GM23338 (cell line): Measurements from ENCODE around the gene ADPRH. TPM values are rescaled to one million over a fixed set of nuclear protein-coding genes. Genes with fewer than 3 reads are reported as not detected.

ENCODE experiments used
- ATAC-seq: fragments of 200-7000 bp; cut with Tn5 transposase; 3 replicates; pipeline ENCODE4 v1.9.1; 2020
- DNase-seq: peaks from one replicate; pipeline ENCODE4 v3.0.0-alpha.2; 2015; ENCODE audit warnings: low spot score
- H2AFZ ChIP-seq: fragments of 200-600 bp; sonication (generic); 2 replicates; pipeline ENCODE4 v1.8.0; 2016; ENCODE audit warnings: antibody characterized with exemption, mild to moderate bottlenecking, moderate library complexity
- H3F3A ChIP-seq: fragments of 200-600 bp; sonication (generic); replicated peaks from 2 replicates; pipeline ENCODE4 v1.8.0; 2017; ENCODE audit warnings: antibody characterized with exemption, mixed run types, low read depth
- H3K27ac ChIP-seq: fragments of 200-600 bp; sonication (generic); 2 replicates; pipeline ENCODE4 v1.6.1; 2016; ENCODE audit warnings: low read depth
- H3K27me3 ChIP-seq: fragments of 200-600 bp; sonication (generic); 2 replicates; pipeline ENCODE4 v1.8.0; 2016; ENCODE audit warnings: mild to moderate bottlenecking, mixed run types, moderate library complexity; ENCODE audit not compliant: insufficient read depth
- H3K36me3 ChIP-seq: fragments of 200-600 bp; sonication (generic); 2 replicates; pipeline ENCODE4 v1.8.0; 2016; ENCODE audit warnings: mild to moderate bottlenecking; ENCODE audit not compliant: insufficient read depth
- H3K4me1 ChIP-seq: fragments of 200-600 bp; sonication (generic); 2 replicates; pipeline ENCODE4 v1.8.0; 2016; ENCODE audit warnings: mild to moderate bottlenecking, moderate library complexity; ENCODE audit not compliant: insufficient read depth
- H3K4me2 ChIP-seq: fragments of 200-600 bp; sonication (generic); 2 replicates; pipeline ENCODE4 v1.7.1; 2017; ENCODE audit warnings: mixed run types
- H3K4me3 ChIP-seq: fragments of 200-600 bp; sonication (generic); 2 replicates; pipeline ENCODE4 v1.6.1; 2016; ENCODE audit warnings: mixed run types
- H3K79me2 ChIP-seq: fragments of 200-600 bp; sonication (generic); replicated peaks from 2 replicates; pipeline ENCODE4 v1.8.0; 2017; ENCODE audit warnings: mild to moderate bottlenecking; ENCODE audit not compliant: insufficient read depth
- H3K9me2 ChIP-seq: fragments of 200-600 bp; sonication (generic); 2 replicates; pipeline ENCODE4 v1.8.0; 2017; ENCODE audit not compliant: insufficient read depth
- H4K20me1 ChIP-seq: fragments of 200-600 bp; sonication (generic); replicated peaks from 2 replicates; pipeline ENCODE4 v1.8.0; 2017; ENCODE audit warnings: mild to moderate bottlenecking; ENCODE audit not compliant: insufficient read depth
- H3K27ac Mint-ChIP-seq: 2 replicates; pipeline ENCODE4 v1.8.0; 2020; ENCODE audit warnings: inconsistent platforms, mild to moderate bottlenecking, moderate library complexity, mixed read lengths
- H3K27me3 Mint-ChIP-seq: 3 replicates; pipeline ENCODE4 v1.8.0; 2022; ENCODE audit warnings: low read depth, mild to moderate bottlenecking, moderate library complexity, mixed read lengths, inconsistent platforms; ENCODE audit not compliant: insufficient read depth, poor library complexity
- H3K36me3 Mint-ChIP-seq: 3 replicates; pipeline ENCODE4 v1.8.0; 2021; ENCODE audit warnings: low read depth, mild to moderate bottlenecking, inconsistent platforms, moderate library complexity, mixed read lengths
- H3K4me1 Mint-ChIP-seq: 3 replicates; pipeline ENCODE4 v1.8.0; 2020; ENCODE audit warnings: mild to moderate bottlenecking, inconsistent platforms, mixed read lengths
- H3K4me3 Mint-ChIP-seq: 3 replicates; pipeline ENCODE4 v1.8.0; 2021; ENCODE audit warnings: moderate library complexity, mild to moderate bottlenecking, inconsistent platforms, mixed read lengths
- H3K9me3 Mint-ChIP-seq: 3 replicates; pipeline ENCODE4 v1.8.0; 2020; ENCODE audit warnings: moderate library complexity, mild to moderate bottlenecking, inconsistent platforms, mixed read lengths
- CREB1 ChIP-seq: fragments of 250-450 bp; sonication (Bioruptor Pico); IDR thresholded peaks from 2 replicates; pipeline ENCODE4 v1.5.0; 2020; ENCODE audit warnings: low read depth, mild to moderate bottlenecking, moderate library complexity
- ETS1 ChIP-seq: IDR thresholded peaks from 2 replicates; pipeline ENCODE4 v1.6.1; 2016; ENCODE audit warnings: antibody characterized with exemption
- EZH2 ChIP-seq: fragments of 200-600 bp; sonication (generic); IDR thresholded peaks from one replicate; pipeline ENCODE4 v1.8.0; 2017; ENCODE audit warnings: antibody characterized with exemption, mild to moderate bottlenecking, low read depth; ENCODE audit not compliant: unreplicated experiment
- EZH2phosphoT487 ChIP-seq: fragments of 200-600 bp; sonication (generic); IDR thresholded peaks from one replicate; pipeline ENCODE4 v1.8.1; 2018; ENCODE audit warnings: antibody characterized with exemption; ENCODE audit not compliant: unreplicated experiment
- JUNB ChIP-seq: IDR thresholded peaks from one replicate; pipeline ENCODE4 v1.6.1; 2016; ENCODE audit warnings: antibody characterized with exemption; ENCODE audit not compliant: unreplicated experiment
- NANOG ChIP-seq: IDR thresholded peaks from 2 replicates; pipeline ENCODE4 v1.6.1; 2016; ENCODE audit warnings: antibody characterized with exemption, borderline replicate concordance
- ZNF114 ChIP-seq: fragments of 250-450 bp; sonication (Bioruptor Pico); IDR thresholded peaks from 2 replicates; pipeline ENCODE4 v1.5.0; 2020; ENCODE audit warnings: mild to moderate bottlenecking, moderate library complexity
- ZNF331 ChIP-seq: fragments of 250-450 bp; sonication (Bioruptor Pico); IDR thresholded peaks from 2 replicates; pipeline ENCODE4 v1.5.0; 2020; ENCODE audit warnings: low read depth, mild to moderate bottlenecking, moderate library complexity
- polyA plus RNA-seq: library from polyadenylated mRNA; unstranded; fragments of >200 nt; fragmentation: Nextera tagmentation; extraction: Ambion mirVana; gene quantifications from 2 replicates; pipeline ENCODE4 v1.2.1, GENCODE V29; 2016
- total RNA-seq: library from RNA; depleted of rRNA; stranded (reverse); fragments of >200 nt; shearing (Covaris generic); gene quantifications from 2 replicates; pipeline ENCODE4 v1.2.3, GENCODE V29; 2014
- TF ChIP-seq, protein P1 (sequence below), 2 experiments: fragments of 200-600 bp in 1 of 2; sonication (generic) in 1 of 2; conservative IDR thresholded peaks; 2 replicates each; pipeline versions ENCODE4 v1.5.1 to v1.6.1; 2016 to 2017; ENCODE audit warnings: antibody characterized with exemption in 2 of 2, low read depth in 2 of 2, mild to moderate bottlenecking in 2 of 2, moderate library complexity in 1 of 2
- TF ChIP-seq, protein P2 (sequence below): fragments of 250-450 bp; sonication (Bioruptor Pico); IDR thresholded peaks from 2 replicates; pipeline ENCODE4 v1.5.0; 2020; ENCODE audit warnings: mild to moderate bottlenecking, moderate library complexity

Gene ADPRH
- total and polyA plus RNA-seq, 2 experiments from 2014 or later = 1.2 to 3.4 TPM

- no peak for TF ChIP-seq ZNF331 (CRISPR knock-in tag)
- TF ChIP-seq, protein P1, sequence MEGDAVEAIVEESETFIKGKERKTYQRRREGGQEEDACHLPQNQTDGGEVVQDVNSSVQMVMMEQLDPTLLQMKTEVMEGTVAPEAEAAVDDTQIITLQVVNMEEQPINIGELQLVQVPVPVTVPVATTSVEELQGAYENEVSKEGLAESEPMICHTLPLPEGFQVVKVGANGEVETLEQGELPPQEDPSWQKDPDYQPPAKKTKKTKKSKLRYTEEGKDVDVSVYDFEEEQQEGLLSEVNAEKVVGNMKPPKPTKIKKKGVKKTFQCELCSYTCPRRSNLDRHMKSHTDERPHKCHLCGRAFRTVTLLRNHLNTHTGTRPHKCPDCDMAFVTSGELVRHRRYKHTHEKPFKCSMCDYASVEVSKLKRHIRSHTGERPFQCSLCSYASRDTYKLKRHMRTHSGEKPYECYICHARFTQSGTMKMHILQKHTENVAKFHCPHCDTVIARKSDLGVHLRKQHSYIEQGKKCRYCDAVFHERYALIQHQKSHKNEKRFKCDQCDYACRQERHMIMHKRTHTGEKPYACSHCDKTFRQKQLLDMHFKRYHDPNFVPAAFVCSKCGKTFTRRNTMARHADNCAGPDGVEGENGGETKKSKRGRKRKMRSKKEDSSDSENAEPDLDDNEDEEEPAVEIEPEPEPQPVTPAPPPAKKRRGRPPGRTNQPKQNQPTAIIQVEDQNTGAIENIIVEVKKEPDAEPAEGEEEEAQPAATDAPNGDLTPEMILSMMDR (conservative IDR thresholded peaks at IDR 0.05; ENCODE audit: low read depth in 2 of 2) = no peak
- no peak for TF ChIP-seq ETS1
Observed at GRCh38 chr3:119601154-119601553, 21.9 kb downstream of the ADPRH start (continued).

GRCh38 chr3:119602676-119603075 is 23.4 kb downstream of the ADPRH start:
- Histone ChIP-seq H3K79me2 (no peaks in the 10 kb centered on the region), H3K4me2 (no peak overlapping the region), H3K27ac (no peak overlapping the region), H3F3A (no peaks in the 10 kb centered on the region), H3K4me1 (peaks cover 3% of the 10 kb centered on the region; the same call in 1 of the 2 replicates), H2AFZ (peak overlapping the region; percentile 67), H3K9me2 (0 out of 2 replicates have a peak, but pooled peaks cover 3% of the 10 kb centered on the region), H3K4me3 (no peak overlapping the region), H3K27me3 (no peaks in the 10 kb centered on the region), H3K36me3 (no peaks in the 10 kb centered on the region), H4K20me1 (no peaks in the 10 kb centered on the region)
- Mint-ChIP-seq H3K4me1 (peaks cover 12% of the 10 kb centered on the region), H3K36me3 (no peaks in the 10 kb centered on the region), H3K27me3 (no peaks in the 10 kb centered on the region), H3K9me3 (no peaks in the 10 kb centered on the region), H3K27ac (no peak overlapping the region), H3K4me3 (no peak overlapping the region)
- ATAC-seq = no peak
- DNase-seq = no peak
- TF ChIP-seq, protein P2, sequence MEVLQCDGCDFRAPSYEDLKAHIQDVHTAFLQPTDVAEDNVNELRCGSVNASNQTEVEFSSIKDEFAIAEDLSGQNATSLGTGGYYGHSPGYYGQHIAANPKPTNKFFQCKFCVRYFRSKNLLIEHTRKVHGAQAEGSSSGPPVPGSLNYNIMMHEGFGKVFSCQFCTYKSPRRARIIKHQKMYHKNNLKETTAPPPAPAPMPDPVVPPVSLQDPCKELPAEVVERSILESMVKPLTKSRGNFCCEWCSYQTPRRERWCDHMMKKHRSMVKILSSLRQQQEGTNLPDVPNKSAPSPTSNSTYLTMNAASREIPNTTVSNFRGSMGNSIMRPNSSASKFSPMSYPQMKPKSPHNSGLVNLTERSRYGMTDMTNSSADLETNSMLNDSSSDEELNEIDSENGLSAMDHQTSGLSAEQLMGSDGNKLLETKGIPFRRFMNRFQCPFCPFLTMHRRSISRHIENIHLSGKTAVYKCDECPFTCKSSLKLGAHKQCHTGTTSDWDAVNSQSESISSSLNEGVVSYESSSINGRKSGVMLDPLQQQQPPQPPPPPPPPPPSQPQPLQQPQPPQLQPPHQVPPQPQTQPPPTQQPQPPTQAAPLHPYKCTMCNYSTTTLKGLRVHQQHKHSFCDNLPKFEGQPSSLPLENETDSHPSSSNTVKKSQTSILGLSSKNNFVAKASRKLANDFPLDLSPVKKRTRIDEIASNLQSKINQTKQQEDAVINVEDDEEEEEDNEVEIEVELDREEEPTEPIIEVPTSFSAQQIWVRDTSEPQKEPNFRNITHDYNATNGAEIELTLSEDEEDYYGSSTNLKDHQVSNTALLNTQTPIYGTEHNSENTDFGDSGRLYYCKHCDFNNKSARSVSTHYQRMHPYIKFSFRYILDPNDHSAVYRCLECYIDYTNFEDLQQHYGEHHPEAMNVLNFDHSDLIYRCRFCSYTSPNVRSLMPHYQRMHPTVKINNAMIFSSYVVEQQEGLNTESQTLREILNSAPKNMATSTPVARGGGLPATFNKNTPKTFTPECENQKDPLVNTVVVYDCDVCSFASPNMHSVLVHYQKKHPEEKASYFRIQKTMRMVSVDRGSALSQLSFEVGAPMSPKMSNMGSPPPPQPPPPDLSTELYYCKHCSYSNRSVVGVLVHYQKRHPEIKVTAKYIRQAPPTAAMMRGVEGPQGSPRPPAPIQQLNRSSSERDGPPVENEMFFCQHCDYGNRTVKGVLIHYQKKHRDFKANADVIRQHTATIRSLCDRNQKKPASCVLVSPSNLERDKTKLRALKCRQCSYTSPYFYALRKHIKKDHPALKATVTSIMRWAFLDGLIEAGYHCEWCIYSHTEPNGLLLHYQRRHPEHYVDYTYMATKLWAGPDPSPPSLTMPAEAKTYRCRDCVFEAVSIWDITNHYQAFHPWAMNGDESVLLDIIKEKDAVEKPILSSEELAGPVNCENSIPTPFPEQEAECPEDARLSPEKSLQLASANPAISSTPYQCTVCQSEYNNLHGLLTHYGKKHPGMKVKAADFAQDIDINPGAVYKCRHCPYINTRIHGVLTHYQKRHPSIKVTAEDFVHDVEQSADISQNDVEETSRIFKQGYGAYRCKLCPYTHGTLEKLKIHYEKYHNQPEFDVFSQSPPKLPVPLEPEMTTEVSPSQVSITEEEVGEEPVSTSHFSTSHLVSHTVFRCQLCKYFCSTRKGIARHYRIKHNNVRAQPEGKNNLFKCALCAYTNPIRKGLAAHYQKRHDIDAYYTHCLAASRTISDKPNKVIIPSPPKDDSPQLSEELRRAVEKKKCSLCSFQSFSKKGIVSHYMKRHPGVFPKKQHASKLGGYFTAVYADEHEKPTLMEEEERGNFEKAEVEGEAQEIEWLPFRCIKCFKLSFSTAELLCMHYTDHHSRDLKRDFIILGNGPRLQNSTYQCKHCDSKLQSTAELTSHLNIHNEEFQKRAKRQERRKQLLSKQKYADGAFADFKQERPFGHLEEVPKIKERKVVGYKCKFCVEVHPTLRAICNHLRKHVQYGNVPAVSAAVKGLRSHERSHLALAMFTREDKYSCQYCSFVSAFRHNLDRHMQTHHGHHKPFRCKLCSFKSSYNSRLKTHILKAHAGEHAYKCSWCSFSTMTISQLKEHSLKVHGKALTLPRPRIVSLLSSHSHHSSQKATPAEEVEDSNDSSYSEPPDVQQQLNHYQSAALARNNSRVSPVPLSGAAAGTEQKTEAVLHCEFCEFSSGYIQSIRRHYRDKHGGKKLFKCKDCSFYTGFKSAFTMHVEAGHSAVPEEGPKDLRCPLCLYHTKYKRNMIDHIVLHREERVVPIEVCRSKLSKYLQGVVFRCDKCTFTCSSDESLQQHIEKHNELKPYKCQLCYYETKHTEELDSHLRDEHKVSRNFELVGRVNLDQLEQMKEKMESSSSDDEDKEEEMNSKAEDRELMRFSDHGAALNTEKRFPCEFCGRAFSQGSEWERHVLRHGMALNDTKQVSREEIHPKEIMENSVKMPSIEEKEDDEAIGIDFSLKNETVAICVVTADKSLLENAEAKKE = no peak
- TF ChIP-seq ZNF114 (no peak), JUNB (no peak), CREB1 (CRISPR knock-in tag) (no peak), EZH2 (no peak), ETS1 (no peak), ZNF331 (CRISPR knock-in tag) (no peak), NANOG (no peak), EZH2phosphoT487 (no peak)
- TF ChIP-seq, protein P1 (conservative IDR thresholded peaks at IDR 0.05; ENCODE audit: low read depth in 2 of 2) = no peak
